GM21825 (cell line): Measurements from ENCODE around the gene PACRG.

Experiments
- ATAC-seq: cut with Tn5 transposase; IDR thresholded peaks from one replicate; pipeline ENCODE4 v1.9.1; 2021; ENCODE audit warnings: mild to moderate bottlenecking, moderate library complexity; ENCODE audit not compliant: unreplicated experiment

The PACRG gene

GRCh38 chr6:163190786-163191185, 463.0 kb downstream of the PACRG start:
- ATAC-seq: no peak

GRCh38 chr6:163191704-163192537, 464.1 kb downstream of the PACRG start:
- ATAC-seq: no peak

- ATAC-seq: no peak
Measured at GRCh38 chr6:163192591-163192990, 464.8 kb downstream of the PACRG start.

GRCh38 chr6:163193326-163193725, 465.6 kb downstream of the PACRG start:
- no peak for ATAC-seq

GRCh38 chr6:163195721-163196691, 468.2 kb downstream of the PACRG start:
- ATAC-seq: no peak

GRCh38 chr6:163197839-163198238, 470.1 kb downstream of the PACRG start:
- ATAC-seq: no peak

GRCh38 chr6:163198396-163198795, 470.6 kb downstream of the PACRG start:
- no peak for ATAC-seq

- no peak for ATAC-seq
Measured at GRCh38 chr6:163199371-163199770, 471.6 kb downstream of the PACRG start.

GRCh38 chr6:163200289-163200688, 472.5 kb downstream of the PACRG start:
- no peak for ATAC-seq

GRCh38 chr6:163200694-163201093, 472.9 kb downstream of the PACRG start:
- ATAC-seq: no peak

- ATAC-seq: no peak
Measured at GRCh38 chr6:163201855-163202254, 474.1 kb downstream of the PACRG start.

- no peak for ATAC-seq
Measured at GRCh38 chr6:163206196-163206595, 478.4 kb downstream of the PACRG start.

GRCh38 chr6:163207431-163208383, 479.9 kb downstream of the PACRG start:
- no peak for ATAC-seq

GRCh38 chr6:163209005-163209404, 481.2 kb downstream of the PACRG start:
- ATAC-seq: no peak

- ATAC-seq: no peak
Measured at GRCh38 chr6:163212123-163212522, 484.3 kb downstream of the PACRG start.

GRCh38 chr6:163214259-163214658, 486.5 kb downstream of the PACRG start:
- no peak for ATAC-seq

GRCh38 chr6:163218361-163218894, 490.7 kb downstream of the PACRG start:
- ATAC-seq: no peak

GRCh38 chr6:163226181-163226835, 498.5 kb downstream of the PACRG start:
- ATAC-seq: no peak

- ATAC-seq: no peak
Measured at GRCh38 chr6:163226836-163227485, 499.2 kb downstream of the PACRG start.
